ENCODE measurements around the gene HES5.

DNA sequence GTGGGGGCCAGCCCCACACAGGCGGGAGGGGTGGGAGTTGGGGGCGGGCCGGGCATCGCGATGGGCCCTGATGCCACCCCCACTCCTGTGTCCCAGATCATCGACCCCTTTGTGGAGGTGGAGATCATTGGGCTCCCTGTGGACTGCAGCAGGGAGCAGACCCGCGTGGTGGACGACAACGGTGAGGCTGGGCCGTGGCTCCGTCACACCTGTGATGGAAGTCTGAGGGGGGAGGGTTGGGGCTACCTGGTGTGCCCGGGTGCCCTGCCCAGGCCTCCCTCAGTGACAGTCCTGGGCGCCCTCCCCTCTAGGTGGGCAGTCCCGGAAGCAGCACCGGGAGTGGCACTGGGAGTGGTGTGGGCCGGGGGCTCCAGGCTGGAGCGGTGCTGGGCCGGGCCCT is 31.4 kb downstream of the HES5 start:
- TF ChIP-seq, protein P1, sequence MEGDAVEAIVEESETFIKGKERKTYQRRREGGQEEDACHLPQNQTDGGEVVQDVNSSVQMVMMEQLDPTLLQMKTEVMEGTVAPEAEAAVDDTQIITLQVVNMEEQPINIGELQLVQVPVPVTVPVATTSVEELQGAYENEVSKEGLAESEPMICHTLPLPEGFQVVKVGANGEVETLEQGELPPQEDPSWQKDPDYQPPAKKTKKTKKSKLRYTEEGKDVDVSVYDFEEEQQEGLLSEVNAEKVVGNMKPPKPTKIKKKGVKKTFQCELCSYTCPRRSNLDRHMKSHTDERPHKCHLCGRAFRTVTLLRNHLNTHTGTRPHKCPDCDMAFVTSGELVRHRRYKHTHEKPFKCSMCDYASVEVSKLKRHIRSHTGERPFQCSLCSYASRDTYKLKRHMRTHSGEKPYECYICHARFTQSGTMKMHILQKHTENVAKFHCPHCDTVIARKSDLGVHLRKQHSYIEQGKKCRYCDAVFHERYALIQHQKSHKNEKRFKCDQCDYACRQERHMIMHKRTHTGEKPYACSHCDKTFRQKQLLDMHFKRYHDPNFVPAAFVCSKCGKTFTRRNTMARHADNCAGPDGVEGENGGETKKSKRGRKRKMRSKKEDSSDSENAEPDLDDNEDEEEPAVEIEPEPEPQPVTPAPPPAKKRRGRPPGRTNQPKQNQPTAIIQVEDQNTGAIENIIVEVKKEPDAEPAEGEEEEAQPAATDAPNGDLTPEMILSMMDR (IDR thresholded peaks at IDR 0.05) = no peak
- no peak for TF ChIP-seq POLR2A (IDR thresholded peaks at IDR 0.05)
